GM12872 (cell line): Measurements from ENCODE around the gene EFNA5.

ENCODE experiments used
- TF ChIP-seq, protein P1 (sequence below): IDR thresholded peaks from 3 replicates; pipeline ENCODE4 v1.5.1; 2011; ENCODE audit warnings: low read depth, mild to moderate bottlenecking, low read length, moderate library complexity; ENCODE audit not compliant: insufficient read depth

Gene EFNA5

DNA sequence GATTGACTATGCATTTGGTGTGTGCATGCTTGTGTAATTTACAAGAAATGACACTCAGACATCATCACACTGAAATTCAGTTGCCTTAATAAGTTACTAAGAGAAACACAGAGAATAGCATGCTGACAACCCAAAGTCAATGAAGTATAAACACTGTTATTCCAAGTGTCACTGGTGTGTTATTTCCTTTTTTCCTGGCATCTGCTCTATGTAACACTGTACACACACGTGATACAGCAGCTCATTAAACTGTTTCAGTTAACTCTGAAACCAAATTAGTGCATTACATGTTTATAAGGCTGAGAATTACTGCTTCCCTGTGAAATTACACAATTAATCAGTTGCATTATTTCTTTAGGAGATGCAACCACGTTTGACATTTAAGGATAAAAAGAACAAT, 252.7 kb downstream of the EFNA5 start:
- TF ChIP-seq, protein P1, sequence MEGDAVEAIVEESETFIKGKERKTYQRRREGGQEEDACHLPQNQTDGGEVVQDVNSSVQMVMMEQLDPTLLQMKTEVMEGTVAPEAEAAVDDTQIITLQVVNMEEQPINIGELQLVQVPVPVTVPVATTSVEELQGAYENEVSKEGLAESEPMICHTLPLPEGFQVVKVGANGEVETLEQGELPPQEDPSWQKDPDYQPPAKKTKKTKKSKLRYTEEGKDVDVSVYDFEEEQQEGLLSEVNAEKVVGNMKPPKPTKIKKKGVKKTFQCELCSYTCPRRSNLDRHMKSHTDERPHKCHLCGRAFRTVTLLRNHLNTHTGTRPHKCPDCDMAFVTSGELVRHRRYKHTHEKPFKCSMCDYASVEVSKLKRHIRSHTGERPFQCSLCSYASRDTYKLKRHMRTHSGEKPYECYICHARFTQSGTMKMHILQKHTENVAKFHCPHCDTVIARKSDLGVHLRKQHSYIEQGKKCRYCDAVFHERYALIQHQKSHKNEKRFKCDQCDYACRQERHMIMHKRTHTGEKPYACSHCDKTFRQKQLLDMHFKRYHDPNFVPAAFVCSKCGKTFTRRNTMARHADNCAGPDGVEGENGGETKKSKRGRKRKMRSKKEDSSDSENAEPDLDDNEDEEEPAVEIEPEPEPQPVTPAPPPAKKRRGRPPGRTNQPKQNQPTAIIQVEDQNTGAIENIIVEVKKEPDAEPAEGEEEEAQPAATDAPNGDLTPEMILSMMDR = no peak

DNA sequence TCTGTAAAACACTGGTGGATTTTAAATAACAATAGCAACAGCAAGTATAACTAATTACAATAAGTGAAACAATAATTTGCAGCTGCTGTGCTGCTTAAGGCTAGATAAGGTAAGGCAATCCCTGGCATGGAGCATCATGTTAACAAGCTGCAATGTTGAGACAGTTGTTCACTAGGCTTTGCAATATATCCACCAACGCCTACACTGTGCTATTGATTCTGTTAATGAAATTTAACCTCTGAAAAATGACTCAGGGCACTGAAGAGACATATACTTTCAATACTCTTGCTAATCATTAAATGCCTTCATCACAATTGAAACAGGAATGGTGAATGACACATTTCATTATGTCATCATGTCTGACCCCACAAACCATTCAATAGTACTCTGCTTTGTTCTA, 255.0 kb downstream of the EFNA5 start:
- TF ChIP-seq, protein P1 = no peak

DNA sequence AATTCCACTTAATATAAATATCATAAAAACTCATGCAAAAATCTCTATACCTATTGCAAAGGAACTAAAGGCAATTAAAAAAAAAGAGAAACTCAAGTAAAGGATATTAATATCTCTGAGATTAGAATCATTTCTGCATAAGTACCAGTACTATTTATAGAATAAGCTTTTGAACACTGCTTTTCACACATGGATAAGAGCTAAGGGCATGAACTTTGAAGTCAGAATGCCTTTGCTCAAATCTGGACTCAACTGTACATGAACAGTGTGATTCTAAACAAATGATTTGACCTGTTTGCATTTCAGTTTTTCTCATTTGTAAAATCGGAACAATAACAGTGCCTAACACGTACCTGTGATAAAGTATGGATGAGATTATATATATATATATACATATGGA, 255.9 kb downstream of the EFNA5 start:
- TF ChIP-seq, protein P1 = no peak

DNA sequence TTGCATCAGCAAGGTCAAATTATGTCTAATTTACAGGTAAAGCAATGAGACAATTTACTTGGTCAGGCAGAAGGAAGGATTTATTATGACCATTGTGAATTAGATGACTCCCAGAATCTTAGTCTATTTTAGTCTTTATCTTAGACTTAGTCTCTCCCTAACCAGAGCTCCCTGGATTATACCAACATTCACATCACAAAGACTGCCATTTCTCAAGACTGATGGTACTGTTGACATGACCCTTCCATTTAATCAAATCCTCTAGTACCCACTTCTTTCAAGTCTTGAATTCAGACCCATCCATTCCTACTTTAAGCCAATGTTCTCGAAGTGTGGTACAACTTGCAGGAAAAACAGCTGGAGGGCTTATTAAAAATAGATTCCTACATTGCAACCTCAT, 257.0 kb downstream of the EFNA5 start:
- TF ChIP-seq, protein P1 = no peak

DNA sequence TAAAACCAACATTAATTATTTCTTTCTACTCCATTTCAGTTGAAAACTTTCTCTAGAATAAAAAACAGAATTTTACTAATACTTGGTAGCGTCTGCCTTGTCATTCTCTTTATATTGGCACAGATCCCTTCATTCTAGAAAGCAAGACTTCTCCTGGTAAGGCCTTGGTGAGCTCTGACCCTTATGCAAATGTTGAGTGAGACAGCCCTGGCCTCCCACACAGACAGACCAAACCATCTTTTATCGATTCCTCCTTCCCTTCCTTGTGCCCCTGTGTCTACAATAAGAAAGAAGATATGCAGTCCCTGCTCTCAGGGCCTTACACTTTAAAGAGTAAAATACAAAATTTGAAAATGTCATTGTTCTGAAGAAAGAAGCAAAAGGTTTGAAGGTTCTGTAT, 262.2 kb downstream of the EFNA5 start:
- TF ChIP-seq, protein P1 = no peak

DNA sequence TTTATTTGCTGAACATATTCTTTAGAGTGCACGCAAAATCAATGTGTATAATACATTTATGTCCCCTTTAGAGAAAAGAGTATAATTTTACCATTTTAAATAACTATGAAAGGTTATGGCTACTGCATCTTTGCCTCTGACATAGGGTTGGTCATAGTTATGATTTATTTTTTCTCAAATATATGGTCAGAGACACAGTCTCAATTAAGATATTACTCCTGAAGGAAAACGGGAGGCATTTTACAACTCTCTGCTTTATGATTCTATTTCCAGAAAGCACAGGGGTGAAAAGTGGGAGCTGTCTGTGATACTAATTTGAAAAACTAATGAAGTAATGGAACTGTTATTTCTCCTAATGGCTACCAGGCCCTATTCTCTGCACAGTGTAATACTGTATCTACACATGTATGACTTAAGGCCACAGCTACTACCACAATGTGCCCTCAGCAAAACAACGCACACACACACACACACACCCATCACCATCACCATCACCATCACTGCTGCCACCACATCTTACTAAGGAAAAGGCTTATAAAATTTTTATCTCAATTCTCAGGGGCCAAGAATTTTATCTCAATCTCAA, 262.9 kb downstream of the EFNA5 start:
- TF ChIP-seq, protein P1 = no peak

DNA sequence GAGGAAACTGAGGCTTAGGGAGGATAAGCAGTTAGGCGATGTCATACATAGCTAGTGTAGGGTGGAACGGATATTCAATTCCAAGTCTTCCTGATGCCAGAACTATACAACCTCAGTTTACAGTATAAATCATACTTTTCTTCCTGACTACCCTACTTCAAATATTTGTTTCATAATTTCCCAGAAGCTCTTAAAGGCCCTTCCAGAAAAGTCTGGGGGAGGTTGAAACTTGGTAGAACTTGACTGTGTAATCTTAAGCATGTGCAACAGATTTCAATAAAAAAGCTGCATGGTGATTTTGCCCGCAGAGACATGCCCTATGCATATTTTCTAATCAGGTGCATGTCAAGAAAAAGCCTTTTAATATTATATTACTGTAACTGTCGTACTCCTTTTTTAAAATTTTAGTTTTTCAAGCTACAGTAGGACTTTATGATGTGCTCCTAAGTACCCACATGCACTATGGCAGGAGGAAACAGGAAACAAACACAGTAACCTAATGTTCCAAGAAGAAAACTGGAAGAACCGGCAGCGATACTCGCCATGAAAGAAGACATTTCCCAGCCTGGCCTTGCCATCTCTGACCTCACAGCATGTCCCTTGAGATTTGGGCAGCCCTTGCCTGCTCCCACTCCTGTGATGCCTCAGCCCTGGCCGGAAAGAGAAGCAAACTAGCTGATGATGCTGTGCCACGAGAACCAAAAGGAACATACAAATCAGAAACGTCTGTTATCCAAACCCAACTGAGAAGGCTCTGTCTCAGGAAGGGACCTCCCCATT, 266.0 kb downstream of the EFNA5 start:
- TF ChIP-seq, protein P1 = no peak
